Left ventricle myocardium inferior (tissue), 1 donor: ENCODE data around the gene BLACAT1. TPM values are rescaled to one million over a fixed set of nuclear protein-coding genes. Genes with fewer than 3 reads are reported as not detected.

ENCODE experiments used
- DNase-seq: peaks from one replicate; pipeline ENCODE4 v3.0.0-alpha.2; 2020
- H3K27ac ChIP-seq: fragments of 200-600 bp; replicated peaks from 2 replicates; pipeline ENCODE4 v1.8.0; 2021
- H3K27me3 ChIP-seq: fragments of 200-600 bp; 2 replicates; pipeline ENCODE4 v1.8.0; 2021; ENCODE audit warnings: low read depth
- H3K36me3 ChIP-seq: fragments of 200-600 bp; 2 replicates; pipeline ENCODE4 v1.8.0; 2021
- H3K4me1 ChIP-seq: fragments of 200-600 bp; 2 replicates; pipeline ENCODE4 v1.8.0; 2021
- H3K4me3 ChIP-seq: fragments of 200-600 bp; 2 replicates; pipeline ENCODE4 v1.8.0; 2021; ENCODE audit warnings: mild to moderate bottlenecking, moderate library complexity
- H3K9me3 ChIP-seq: fragments of 200-600 bp; replicated peaks from 2 replicates; pipeline ENCODE4 v1.8.0; 2021
- intact Hi-C: fragments of 100-400 bp; cut with micrococcal nuclease; formaldehyde crosslinking; loops from one replicate; pipeline ENCODE4 v1.11.0; 2022
- total RNA-seq: library from RNA; stranded (reverse); fragmentation: NEBNext Ultra II Directional; extraction: Animal tissue kit (Norgen Biotek cat#: 25700); gene quantifications from one replicate; pipeline ENCODE4 v1.2.1, GENCODE V29; 2021
- TF ChIP-seq, protein P1 (sequence below): fragments of 200-600 bp; IDR thresholded peaks from 2 replicates; pipeline ENCODE4 v1.8.0; 2021; ENCODE audit warnings: antibody characterized with exemption, mild to moderate bottlenecking, borderline replicate concordance
- donor health status: DM: no; HTN: yes; CAD: no; lungs with severe emphysema.

BLACAT1 gene
- total RNA-seq, 1 donor from 2014 or later: not detected

DNA sequence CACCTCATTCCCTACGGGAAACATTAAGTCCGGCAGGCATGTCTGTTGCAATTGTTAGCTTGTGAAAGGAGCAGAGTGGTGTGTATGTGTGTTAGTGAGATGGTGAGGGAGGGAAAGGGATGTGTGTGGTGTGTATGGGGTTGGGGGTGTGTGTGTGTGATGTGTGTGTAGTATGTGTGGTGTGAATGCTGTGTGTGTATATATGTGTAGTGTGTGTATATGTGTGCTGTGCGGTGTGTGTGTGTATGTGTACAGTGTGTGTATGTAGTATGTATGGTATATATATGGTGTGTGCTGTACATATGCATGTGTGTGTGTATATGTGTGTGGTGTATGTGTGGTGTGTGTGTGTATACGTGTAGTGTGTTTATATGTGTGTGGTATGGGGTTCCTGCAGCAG is 20.8 kb upstream of the BLACAT1 start:
- peaks cover 18% of the 10 kb centered on the region for H3K9me3 ChIP-seq
- H3K27ac ChIP-seq: no peak overlapping the region
- TF ChIP-seq, protein P1, sequence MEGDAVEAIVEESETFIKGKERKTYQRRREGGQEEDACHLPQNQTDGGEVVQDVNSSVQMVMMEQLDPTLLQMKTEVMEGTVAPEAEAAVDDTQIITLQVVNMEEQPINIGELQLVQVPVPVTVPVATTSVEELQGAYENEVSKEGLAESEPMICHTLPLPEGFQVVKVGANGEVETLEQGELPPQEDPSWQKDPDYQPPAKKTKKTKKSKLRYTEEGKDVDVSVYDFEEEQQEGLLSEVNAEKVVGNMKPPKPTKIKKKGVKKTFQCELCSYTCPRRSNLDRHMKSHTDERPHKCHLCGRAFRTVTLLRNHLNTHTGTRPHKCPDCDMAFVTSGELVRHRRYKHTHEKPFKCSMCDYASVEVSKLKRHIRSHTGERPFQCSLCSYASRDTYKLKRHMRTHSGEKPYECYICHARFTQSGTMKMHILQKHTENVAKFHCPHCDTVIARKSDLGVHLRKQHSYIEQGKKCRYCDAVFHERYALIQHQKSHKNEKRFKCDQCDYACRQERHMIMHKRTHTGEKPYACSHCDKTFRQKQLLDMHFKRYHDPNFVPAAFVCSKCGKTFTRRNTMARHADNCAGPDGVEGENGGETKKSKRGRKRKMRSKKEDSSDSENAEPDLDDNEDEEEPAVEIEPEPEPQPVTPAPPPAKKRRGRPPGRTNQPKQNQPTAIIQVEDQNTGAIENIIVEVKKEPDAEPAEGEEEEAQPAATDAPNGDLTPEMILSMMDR: no peak
- peaks cover 85% of the 10 kb centered on the region for H3K27me3 ChIP-seq
- H3K36me3 ChIP-seq: no peaks in the 10 kb centered on the region
- DNase-seq: no peak
- no peak overlapping the region for H3K4me3 ChIP-seq
- intact Hi-C loops: no loop called here
- peaks cover 8% of the 10 kb centered on the region for H3K4me1 ChIP-seq

DNA sequence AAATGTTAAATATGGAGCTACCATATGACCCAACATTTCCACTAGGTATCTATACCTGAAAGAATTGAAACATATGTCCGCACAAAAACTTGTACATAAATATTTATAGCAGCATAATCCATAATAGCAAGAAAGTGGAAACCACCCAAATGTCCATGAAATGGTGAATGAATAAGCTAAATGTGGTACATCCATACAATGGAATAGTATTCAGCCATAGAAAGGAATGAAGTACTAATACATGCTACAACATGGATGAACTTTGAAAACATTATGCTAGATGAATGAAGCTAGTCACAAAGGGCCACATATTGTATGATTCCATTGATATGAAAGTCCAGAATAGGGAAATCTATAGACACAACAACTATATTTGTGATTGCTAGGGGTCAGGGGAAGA is 20.0 kb upstream of the BLACAT1 start:
- H3K27ac ChIP-seq: no peak overlapping the region
- H3K9me3 ChIP-seq: peaks cover 18% of the 10 kb centered on the region
- intact Hi-C loops: no loop called here
- H3K36me3 ChIP-seq: no peaks in the 10 kb centered on the region
- no peak for DNase-seq
- H3K27me3 ChIP-seq: peaks cover 82% of the 10 kb centered on the region
- TF ChIP-seq, protein P1: no peak
- peaks cover 8% of the 10 kb centered on the region for H3K4me1 ChIP-seq
- H3K4me3 ChIP-seq: no peak overlapping the region

DNA sequence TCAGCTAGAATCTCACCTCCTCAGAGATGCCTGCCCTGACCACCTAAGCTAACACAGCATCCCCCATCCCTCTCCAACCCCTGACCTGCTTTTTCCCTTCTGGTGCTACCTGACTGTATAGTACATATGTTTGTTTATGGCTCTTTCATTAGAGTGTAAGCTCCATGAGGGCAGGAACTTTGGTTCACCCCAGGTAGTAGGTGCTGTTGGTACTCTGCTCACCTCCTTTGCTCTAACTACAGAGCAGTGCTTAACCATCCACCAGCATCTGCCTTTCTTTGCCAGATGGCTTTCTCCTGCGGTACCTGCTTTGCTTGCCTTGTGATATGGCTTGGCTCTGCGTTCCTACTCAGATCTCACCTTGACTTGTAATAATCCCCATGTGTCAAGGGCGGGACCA is 18.7 kb upstream of the BLACAT1 start:
- Histone ChIP-seq H3K9me3 (peaks cover 18% of the 10 kb centered on the region), H3K27me3 (peaks cover 75% of the 10 kb centered on the region), H3K27ac (no peak overlapping the region), H3K36me3 (no peaks in the 10 kb centered on the region), H3K4me3 (no peak overlapping the region), H3K4me1 (peaks cover 8% of the 10 kb centered on the region)
- no peak for DNase-seq
- intact Hi-C loops: no loop called here
- TF ChIP-seq, protein P1: no peak

DNA sequence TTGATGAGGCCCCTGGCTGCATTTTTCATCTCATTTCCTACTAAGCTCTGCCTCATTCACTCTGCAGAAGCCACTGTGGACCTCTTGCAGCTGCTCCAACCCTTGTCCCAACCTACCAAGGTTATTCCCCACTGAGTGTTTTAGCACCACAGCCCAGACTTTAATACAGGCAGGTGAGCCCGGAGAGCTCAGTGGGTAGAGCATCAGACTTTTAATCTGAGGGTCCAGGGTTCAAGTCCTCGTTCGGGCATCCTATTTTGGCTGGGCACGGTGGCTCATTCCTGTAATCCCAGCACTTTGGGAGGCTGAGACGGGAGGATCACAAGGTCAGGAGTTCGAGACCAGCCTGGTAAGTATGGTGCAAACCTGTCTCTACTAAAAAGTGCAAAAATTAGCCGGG is 18.1 kb upstream of the BLACAT1 start:
- Histone ChIP-seq H3K9me3 (peaks cover 18% of the 10 kb centered on the region), H3K36me3 (no peaks in the 10 kb centered on the region), H3K27me3 (peaks cover 71% of the 10 kb centered on the region), H3K4me1 (peaks cover 8% of the 10 kb centered on the region), H3K4me3 (no peak overlapping the region), H3K27ac (no peak overlapping the region)
- intact Hi-C loops: no loop called here
- TF ChIP-seq, protein P1: no peak
- DNase-seq: no peak

DNA sequence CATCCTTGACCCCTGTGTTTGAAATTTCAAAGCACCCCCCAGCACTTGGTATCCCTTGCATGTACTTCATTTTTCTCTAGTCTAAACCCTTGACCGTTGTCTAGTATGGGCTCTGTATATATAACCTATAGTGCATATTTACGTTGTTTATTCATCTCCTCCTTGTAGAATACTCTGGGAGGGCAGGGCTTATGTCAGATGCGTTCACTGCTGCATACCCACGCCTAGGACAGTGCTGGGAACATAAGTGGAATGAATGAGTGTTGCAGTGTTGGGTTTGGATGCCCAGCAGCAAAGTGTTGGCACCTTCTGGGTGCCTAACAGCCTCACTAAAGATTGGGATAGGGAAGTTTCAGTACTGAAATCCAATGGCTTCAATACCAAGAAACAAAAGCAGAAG is 17.6 kb upstream of the BLACAT1 start:
- TF ChIP-seq, protein P1: no peak
- peaks cover 18% of the 10 kb centered on the region for H3K9me3 ChIP-seq
- peaks cover 8% of the 10 kb centered on the region for H3K4me1 ChIP-seq
- no peak overlapping the region for H3K4me3 ChIP-seq
- intact Hi-C loops: no loop called here
- H3K27ac ChIP-seq: no peak overlapping the region
- no peak for DNase-seq
- no peaks in the 10 kb centered on the region for H3K36me3 ChIP-seq
- H3K27me3 ChIP-seq: peaks cover 66% of the 10 kb centered on the region
